DOHH2 (cell line): ENCODE measurements around the gene GSG1.

Experiments used
- H3F3A ChIP-seq: fragments of 200-600 bp; sonication (generic), shearing (Covaris generic); 2 replicates; pipeline ENCODE4 v1.6.0; 2016; ENCODE audit warnings: antibody characterized with exemption, mild to moderate bottlenecking; ENCODE audit not compliant: control insufficient read depth, insufficient read depth
- H3K27ac ChIP-seq: fragments of 200-600 bp; sonication (generic); 2 replicates; pipeline ENCODE4 v1.5.1; 2014; ENCODE audit warnings: low read depth, mild to moderate bottlenecking, low read length, moderate library complexity
- H3K27me3 ChIP-seq: fragments of 200-600 bp; sonication (generic); 2 replicates; pipeline ENCODE4 v1.6.1; 2014; ENCODE audit warnings: mild to moderate bottlenecking, low read length, mixed read lengths; ENCODE audit not compliant: control insufficient read depth
- H3K36me3 ChIP-seq: fragments of 200-600 bp; sonication (generic); 2 replicates; pipeline ENCODE4 v1.6.1; 2014; ENCODE audit warnings: mild to moderate bottlenecking, low read length, moderate library complexity, mixed read lengths; ENCODE audit not compliant: control insufficient read depth
- H3K4me1 ChIP-seq: fragments of 200-600 bp; sonication (generic); 2 replicates; pipeline ENCODE4 v1.6.1; 2014; ENCODE audit warnings: mild to moderate bottlenecking, low read length, mixed read lengths; ENCODE audit not compliant: control insufficient read depth
- H3K4me2 ChIP-seq: fragments of 200-600 bp; sonication (generic); 2 replicates; pipeline ENCODE4 v1.6.0; 2014; ENCODE audit warnings: mild to moderate bottlenecking, low read length, moderate library complexity
- H3K4me3 ChIP-seq: fragments of 200-600 bp; sonication (generic); 2 replicates; pipeline ENCODE4 v1.5.1; 2014; ENCODE audit warnings: mild to moderate bottlenecking, low read length, mixed read lengths
- H3K79me2 ChIP-seq: fragments of 200-600 bp; sonication (generic); 2 replicates; pipeline ENCODE4 v1.6.1; 2014; ENCODE audit warnings: mild to moderate bottlenecking, low read length, mixed read lengths; ENCODE audit not compliant: control insufficient read depth
- H3K9me2 ChIP-seq: fragments of 200-600 bp; sonication (generic); replicated peaks from 2 replicates; pipeline ENCODE4 v1.6.1; 2014; ENCODE audit warnings: mild to moderate bottlenecking, low read length, mixed read lengths; ENCODE audit not compliant: control insufficient read depth
- H3K9me3 ChIP-seq: fragments of 200-600 bp; sonication (generic); 2 replicates; pipeline ENCODE4 v1.6.1; 2014; ENCODE audit warnings: antibody characterized with exemption, low read length, mixed read lengths; ENCODE audit not compliant: control insufficient read depth, insufficient read depth
- H4K20me1 ChIP-seq: fragments of 200-600 bp; sonication (generic); 2 replicates; pipeline ENCODE4 v1.6.0; 2014; ENCODE audit warnings: low read depth, mild to moderate bottlenecking, antibody characterized with exemption, low read length, moderate library complexity; ENCODE audit not compliant: control insufficient read depth, insufficient read depth
- EZH2phosphoT487 ChIP-seq: fragments of 200-600 bp; sonication (generic); IDR thresholded peaks from 2 replicates; pipeline ENCODE4 v1.6.1; 2017; ENCODE audit warnings: borderline replicate concordance, mild to moderate bottlenecking, antibody characterized with exemption, low read length, moderate library complexity, mixed read lengths
- TF ChIP-seq, protein P1 (sequence below): fragments of 200-600 bp; sonication (generic); IDR thresholded peaks from one replicate; pipeline ENCODE4 v1.5.1; 2014; ENCODE audit warnings: antibody characterized with exemption, mild to moderate bottlenecking, low read depth, low read length; ENCODE audit not compliant: poor library complexity, severe bottlenecking

GSG1 gene

DNA sequence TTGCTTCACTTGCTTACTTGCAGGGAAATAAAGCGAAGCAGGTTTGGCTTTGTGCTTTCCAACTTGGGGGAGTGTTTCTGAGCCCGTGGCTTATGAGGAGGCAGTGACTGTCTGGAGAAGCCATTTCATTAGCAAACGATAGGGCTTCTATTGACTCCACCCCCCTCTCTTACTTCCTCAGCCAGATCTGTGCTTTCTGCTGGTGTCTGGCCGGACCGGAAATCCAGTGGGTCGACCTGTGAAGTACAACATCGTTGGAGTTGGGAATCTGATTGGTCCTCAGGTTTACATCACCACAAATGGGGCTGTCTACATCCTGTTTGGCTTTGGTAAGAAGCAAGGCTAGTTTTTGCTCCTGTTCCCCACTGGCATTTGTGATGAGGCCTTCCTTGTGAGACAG, 37.0 kb downstream of the GSG1 start:
- Histone ChIP-seq H3K27me3 (no peaks in the 10 kb centered on the region), H3K27ac (no peak overlapping the region), H3K36me3 (no peaks in the 10 kb centered on the region), H3K4me3 (no peak overlapping the region), H3F3A (no peaks in the 10 kb centered on the region), H3K79me2 (no peaks in the 10 kb centered on the region), H3K9me3 (no peaks in the 10 kb centered on the region), H4K20me1 (no peaks in the 10 kb centered on the region), H3K4me2 (no peak overlapping the region), H3K9me2 (no peaks in the 10 kb centered on the region), H3K4me1 (no peaks in the 10 kb centered on the region)
- TF ChIP-seq, protein P1, sequence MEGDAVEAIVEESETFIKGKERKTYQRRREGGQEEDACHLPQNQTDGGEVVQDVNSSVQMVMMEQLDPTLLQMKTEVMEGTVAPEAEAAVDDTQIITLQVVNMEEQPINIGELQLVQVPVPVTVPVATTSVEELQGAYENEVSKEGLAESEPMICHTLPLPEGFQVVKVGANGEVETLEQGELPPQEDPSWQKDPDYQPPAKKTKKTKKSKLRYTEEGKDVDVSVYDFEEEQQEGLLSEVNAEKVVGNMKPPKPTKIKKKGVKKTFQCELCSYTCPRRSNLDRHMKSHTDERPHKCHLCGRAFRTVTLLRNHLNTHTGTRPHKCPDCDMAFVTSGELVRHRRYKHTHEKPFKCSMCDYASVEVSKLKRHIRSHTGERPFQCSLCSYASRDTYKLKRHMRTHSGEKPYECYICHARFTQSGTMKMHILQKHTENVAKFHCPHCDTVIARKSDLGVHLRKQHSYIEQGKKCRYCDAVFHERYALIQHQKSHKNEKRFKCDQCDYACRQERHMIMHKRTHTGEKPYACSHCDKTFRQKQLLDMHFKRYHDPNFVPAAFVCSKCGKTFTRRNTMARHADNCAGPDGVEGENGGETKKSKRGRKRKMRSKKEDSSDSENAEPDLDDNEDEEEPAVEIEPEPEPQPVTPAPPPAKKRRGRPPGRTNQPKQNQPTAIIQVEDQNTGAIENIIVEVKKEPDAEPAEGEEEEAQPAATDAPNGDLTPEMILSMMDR = no peak
- TF ChIP-seq EZH2phosphoT487 = no peak

DNA sequence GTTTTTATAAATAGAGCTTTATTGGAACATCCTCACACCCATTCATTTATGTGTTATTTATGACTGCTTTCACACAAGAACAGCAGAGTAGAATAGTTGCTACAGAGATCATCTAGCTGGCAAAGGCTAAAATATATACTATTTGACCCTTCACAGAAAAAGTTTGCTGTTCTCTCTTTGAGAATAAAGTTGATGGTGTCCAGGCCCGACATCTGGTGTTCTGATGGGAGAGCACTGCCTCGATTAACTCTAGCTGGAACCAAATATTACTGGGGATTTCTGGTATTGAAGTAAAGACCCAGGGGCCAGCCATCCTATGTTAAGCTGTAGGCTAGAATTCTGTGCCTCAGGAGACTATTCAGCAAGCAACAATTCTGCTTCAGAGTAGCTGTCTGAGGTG, 37.5 kb downstream of the GSG1 start:
- H3K27ac ChIP-seq = no peak overlapping the region
- no peaks in the 10 kb centered on the region for H4K20me1 ChIP-seq
- H3K36me3 ChIP-seq = no peaks in the 10 kb centered on the region
- H3F3A ChIP-seq = no peaks in the 10 kb centered on the region
- no peaks in the 10 kb centered on the region for H3K9me3 ChIP-seq
- no peak overlapping the region for H3K4me3 ChIP-seq
- H3K79me2 ChIP-seq = no peaks in the 10 kb centered on the region
- no peaks in the 10 kb centered on the region for H3K9me2 ChIP-seq
- no peaks in the 10 kb centered on the region for H3K27me3 ChIP-seq
- TF ChIP-seq, protein P1 = no peak
- TF ChIP-seq EZH2phosphoT487 = no peak
- H3K4me2 ChIP-seq = no peak overlapping the region
- H3K4me1 ChIP-seq = no peaks in the 10 kb centered on the region

DNA sequence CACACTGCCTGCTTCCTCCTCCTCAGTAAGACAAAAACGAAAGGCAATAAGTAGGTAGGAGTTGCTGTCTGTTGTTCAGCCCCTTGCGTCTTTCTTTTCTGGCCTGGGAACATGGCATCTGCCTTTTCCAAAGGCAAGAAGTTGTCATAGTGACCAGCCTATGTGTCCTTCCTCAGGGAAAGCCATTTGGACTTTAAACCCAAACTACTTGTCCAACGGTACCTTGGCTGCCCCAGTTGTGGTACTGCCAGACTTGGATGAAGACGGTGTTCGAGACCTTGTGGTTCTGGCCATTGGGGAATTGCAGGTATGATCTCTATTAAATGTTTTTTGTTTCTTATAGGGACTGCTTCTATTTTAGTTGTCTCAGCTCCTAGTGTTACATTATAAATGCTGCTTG, 40.8 kb downstream of the GSG1 start:
- Histone ChIP-seq H3K9me2 (no peaks in the 10 kb centered on the region), H3K4me1 (no peaks in the 10 kb centered on the region), H4K20me1 (no peaks in the 10 kb centered on the region), H3K36me3 (no peaks in the 10 kb centered on the region), H3F3A (no peaks in the 10 kb centered on the region), H3K4me3 (no peak overlapping the region), H3K27ac (no peak overlapping the region), H3K27me3 (no peaks in the 10 kb centered on the region), H3K79me2 (no peaks in the 10 kb centered on the region), H3K4me2 (no peak overlapping the region), H3K9me3 (no peaks in the 10 kb centered on the region)
- TF ChIP-seq, protein P1 = no peak
- no peak for TF ChIP-seq EZH2phosphoT487

DNA sequence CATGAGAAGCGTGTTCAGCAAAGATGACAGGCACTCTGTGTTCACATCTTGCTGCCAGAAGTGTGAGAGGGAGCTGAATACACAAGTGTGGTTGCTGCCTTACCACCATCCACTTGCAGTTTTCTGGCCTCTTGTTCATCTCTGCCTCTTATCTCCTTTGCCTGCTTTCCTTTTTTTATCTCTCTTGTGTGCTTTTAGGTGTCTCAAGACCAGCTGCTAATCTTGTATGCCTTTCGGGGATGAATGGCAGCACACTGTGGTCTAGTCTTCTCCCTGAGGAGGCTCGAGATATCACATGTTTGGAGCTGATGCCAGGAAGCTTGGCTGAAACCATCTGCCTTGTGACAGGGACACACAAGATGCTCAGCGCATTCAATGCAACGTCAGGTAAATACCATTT, 42.1 kb downstream of the GSG1 start:
- H3F3A ChIP-seq = no peaks in the 10 kb centered on the region
- no peak overlapping the region for H3K4me2 ChIP-seq
- H3K36me3 ChIP-seq = no peaks in the 10 kb centered on the region
- no peak overlapping the region for H3K27ac ChIP-seq
- no peaks in the 10 kb centered on the region for H3K4me1 ChIP-seq
- no peaks in the 10 kb centered on the region for H3K27me3 ChIP-seq
- no peaks in the 10 kb centered on the region for H3K79me2 ChIP-seq
- H3K9me2 ChIP-seq = no peaks in the 10 kb centered on the region
- no peaks in the 10 kb centered on the region for H3K9me3 ChIP-seq
- no peak for TF ChIP-seq EZH2phosphoT487
- TF ChIP-seq, protein P1 = no peak
- no peak overlapping the region for H3K4me3 ChIP-seq
- no peaks in the 10 kb centered on the region for H4K20me1 ChIP-seq
